Sciatic nerve (tissue), 2 donors: ENCODE results near the gene CADPS2. TPM values are rescaled to one million over a fixed set of nuclear protein-coding genes. Genes with fewer than 3 reads are reported as not detected.
"Not testable (repeated sequence)": the region's sequence is repeated elsewhere in the genome, so short reads cannot be mapped to it uniquely, and the experiment has no call there.

Source experiments
- ATAC-seq: fragments of 200-7000 bp; cut with Tn5 transposase; one replicate; pipeline ENCODE4 v1.9.1; 2020; ENCODE audit warnings: mild to moderate bottlenecking, moderate library complexity
- DNase-seq: peaks from one replicate; pipeline ENCODE4 v3.0.0-alpha.2; 2020; ENCODE audit warnings: low spot score
- intact Hi-C: fragments of 100-400 bp; cut with DNase I; formaldehyde crosslinking; loops from one replicate; pipeline ENCODE4 v1.14.2; 2022
- total RNA-seq: library from RNA; stranded (reverse); fragmentation: NEBNext Ultra II Directional; extraction: Animal tissue kit (Norgen Biotek cat#: 25700); gene quantifications from one replicate; pipeline ENCODE4 v1.2.1, GENCODE V29; 2021
- donor health status: DM: no; HTN: no; CAD: no.
- donor health status: DM: no; HTN: no; CAD: no.

CADPS2 gene
- total RNA-seq, 1 donor from 2014 or later: 11.0 TPM

- ATAC-seq (no peak), DNase-seq (no peak)
- intact Hi-C loops: no loop called here
These were observed 197.8 kb downstream of the CADPS2 start for GRCh38 chr7:122688400-122688998.

DNA sequence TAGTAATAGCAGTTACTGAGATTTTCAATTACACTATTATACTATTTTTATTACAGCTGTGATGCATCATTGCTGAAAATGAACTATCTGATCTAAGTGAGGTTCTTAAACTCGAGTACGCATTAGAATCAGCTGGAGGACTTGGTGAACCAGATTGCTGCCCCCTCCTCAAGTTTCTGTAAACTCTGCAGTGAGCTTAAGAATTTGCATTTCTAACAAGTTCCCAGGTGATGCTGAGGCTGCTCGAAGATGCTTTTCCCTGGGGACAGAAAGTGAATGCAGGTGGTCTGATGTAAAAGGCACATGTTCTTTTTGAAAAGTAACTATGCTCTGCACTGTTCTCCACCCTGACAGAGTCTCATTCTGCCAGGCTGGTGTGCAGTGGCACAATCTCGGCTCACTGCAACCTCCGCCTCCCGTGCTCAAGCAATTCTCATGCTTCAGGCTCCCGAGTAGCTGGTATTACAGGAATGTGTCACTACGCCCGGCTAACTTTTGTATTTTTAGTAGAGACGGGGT lies 199.8 kb downstream of the CADPS2 start:
- ATAC-seq (no peak), DNase-seq (no peak)
- intact Hi-C loops: no loop called here

GRCh38 chr7:122684504-122684903 lies 201.8 kb downstream of the CADPS2 start:
- no peak for DNase-seq

DNA sequence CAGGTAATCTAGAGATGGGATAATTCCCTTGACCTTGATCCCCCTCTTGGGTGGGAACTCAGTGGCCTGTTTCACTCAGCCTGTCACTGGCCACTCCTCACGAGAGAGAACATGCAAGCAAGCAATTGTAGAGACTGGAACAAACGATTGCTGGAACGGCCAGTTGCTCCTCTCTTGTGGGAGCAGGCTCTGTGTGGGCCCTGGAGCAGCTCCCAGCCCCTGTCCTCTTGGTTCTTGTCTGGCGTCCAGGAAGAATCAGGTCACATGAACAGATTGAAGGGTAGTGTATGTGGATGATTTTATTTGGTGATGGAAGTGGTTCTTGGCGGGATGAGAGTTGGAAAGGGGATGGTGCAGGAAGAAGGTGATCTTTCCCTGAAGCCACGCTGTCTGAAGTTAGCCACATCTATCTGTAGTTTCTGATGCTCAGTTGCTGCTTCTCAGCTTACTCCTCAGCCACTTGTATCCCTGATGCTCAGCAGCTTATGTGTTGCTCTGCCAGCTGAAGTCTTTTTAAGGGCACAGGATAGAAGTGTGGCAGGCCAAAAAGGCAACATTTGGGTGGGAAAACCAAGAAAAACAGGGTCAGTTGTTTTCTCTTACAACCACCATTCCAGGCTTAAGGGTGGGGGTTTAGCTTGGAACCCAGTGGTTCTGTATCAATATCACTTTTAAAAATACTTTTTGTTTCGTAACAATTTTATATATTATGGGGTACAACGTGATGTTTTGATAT lies 203.3 kb downstream of the CADPS2 start:
- intact Hi-C loops: no loop called here
- ATAC-seq (peak; percentile 58), DNase-seq (no peak)

More at GRCh38 chr7:122684504-122684903, 201.8 kb downstream of the CADPS2 start:
- no peak for ATAC-seq
- intact Hi-C loops: no loop called here

DNA sequence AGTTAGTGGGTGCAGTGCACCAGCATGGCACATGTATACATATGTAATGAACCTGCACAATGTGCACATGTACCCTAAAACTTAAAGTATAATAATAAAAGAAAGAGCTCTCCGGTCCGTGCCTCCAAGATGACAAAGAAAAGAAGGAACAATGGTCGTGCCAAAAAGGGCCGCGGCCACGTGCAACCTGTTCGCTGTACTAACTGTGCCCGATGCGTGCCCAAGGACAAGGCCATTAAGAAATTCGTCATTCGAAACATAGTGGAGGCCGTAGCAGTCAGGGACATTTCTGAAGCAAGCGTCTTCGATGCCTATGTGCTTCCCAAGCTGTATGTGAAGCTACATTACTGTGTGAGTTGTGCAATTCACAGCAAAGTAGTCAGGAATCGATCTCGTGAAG lies 205.1 kb downstream of the CADPS2 start:
- DNase-seq, ATAC-seq, intact Hi-C loops: not testable (repeated sequence)

DNA sequence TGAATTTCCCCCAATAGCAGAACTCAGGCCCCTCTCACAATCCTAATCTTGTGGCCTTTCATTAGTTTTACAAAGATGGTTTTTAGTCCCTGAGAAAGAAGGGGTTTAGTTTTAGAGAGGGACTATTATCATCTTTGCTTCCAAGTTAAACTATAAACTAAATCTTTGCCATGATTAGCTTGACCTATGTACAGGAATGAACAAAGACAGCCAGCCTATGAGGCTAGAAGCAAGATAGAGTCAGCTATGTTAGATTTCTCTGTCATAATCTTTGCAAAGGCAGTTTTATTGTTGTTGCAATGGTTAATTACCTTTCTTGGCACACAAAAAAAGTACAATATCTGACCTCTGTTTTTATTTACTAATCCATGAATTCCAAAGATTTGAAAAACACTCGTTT lies 206.4 kb downstream of the CADPS2 start:
- intact Hi-C loops: no loop called here
- no peak for DNase-seq
- no peak for ATAC-seq

GRCh38 chr7:122679269-122679709 lies 207.0 kb downstream of the CADPS2 start:
- intact Hi-C loops, ATAC-seq, DNase-seq: not testable (repeated sequence)

- ATAC-seq (no peak), DNase-seq (no peak)
- intact Hi-C loops: no loop called here
These were observed 209.1 kb downstream of the CADPS2 start for GRCh38 chr7:122677149-122677548.

- intact Hi-C loops: no loop called here
- DNase-seq: no peak
- ATAC-seq: no peak
These were observed 209.8 kb downstream of the CADPS2 start for GRCh38 chr7:122676466-122676865.

GRCh38 chr7:122675621-122676020 lies 210.6 kb downstream of the CADPS2 start:
- no peak for DNase-seq
- intact Hi-C loops: loop anchor here (2.0 kb wide), 1 partner anchor 53 kb away; no protein-coding TSS in a partner anchor
- ATAC-seq: no peak

- intact Hi-C loops: loop anchor here (2.0 kb wide), 1 partner anchor 52 kb away; no protein-coding TSS in a partner anchor
- peak; percentile 54 for ATAC-seq
- no peak for DNase-seq
These were observed 211.2 kb downstream of the CADPS2 start for GRCh38 chr7:122675011-122675410.

- intact Hi-C loops: loop anchor here (2.0 kb wide), 1 partner anchor 52 kb away; no protein-coding TSS in a partner anchor
- ATAC-seq (peak; percentile 81), DNase-seq (peak; percentile 71)
These were observed 211.8 kb downstream of the CADPS2 start for GRCh38 chr7:122674502-122674901.

DNA sequence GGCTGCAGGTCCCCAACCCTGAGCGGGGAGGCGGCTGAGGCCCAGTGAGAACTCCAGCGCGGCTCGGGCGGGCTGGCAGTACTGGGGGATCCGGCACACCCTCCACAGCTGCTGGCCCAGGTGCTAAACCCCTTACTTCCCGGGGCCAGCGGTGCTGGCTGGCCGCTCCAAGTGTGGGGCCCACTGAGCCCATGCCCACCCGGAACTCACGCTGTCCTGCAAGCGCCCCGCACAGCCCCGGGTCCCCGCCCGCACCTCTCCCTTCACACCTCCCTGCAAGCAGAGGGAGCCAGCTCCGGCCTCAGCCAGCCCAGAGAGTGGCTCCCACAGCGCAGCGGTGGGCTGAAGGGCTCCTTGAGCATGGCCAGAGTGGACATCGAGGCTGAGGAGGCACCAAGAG lies 212.3 kb downstream of the CADPS2 start:
- intact Hi-C loops: loop anchor here (2.0 kb wide), 1 partner anchor 51 kb away; no protein-coding TSS in a partner anchor
- ATAC-seq (peak; percentile 25), DNase-seq (no peak)

- DNase-seq (no peak), ATAC-seq (no peak)
- intact Hi-C loops: no loop called here
These were observed 213.7 kb downstream of the CADPS2 start for GRCh38 chr7:122672536-122672935.

- DNase-seq (no peak), ATAC-seq (no peak)
- intact Hi-C loops: no loop called here
These were observed 222.5 kb downstream of the CADPS2 start for GRCh38 chr7:122663733-122664132.

GRCh38 chr7:122658856-122659255 lies 227.4 kb downstream of the CADPS2 start:
- intact Hi-C loops: no loop called here
- ATAC-seq: no peak
- DNase-seq: no peak

GRCh38 chr7:122653685-122654084 lies 232.6 kb downstream of the CADPS2 start:
- DNase-seq: no peak
- ATAC-seq: no peak
- intact Hi-C loops: no loop called here

DNA sequence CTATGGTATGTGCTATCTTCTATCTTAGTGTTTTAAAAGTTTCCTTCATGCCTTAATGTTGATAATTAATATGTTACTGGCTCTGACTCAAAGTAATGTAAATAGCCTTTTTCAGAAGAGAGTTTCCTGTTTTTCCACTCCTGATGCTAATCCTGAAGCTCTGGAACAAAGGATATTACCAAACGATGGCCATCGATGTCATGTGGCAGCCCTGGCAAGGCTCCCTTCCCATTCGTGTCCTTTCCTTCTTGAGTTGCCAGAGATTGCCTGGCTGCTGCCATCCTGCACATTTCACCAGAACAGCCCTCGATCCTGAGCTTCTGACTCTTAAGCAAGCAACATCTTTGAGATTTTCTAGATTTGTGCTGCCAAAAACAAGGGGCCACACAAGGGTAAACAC lies 233.4 kb downstream of the CADPS2 start:
- no peak for DNase-seq
- no peak for ATAC-seq
- intact Hi-C loops: no loop called here

DNA sequence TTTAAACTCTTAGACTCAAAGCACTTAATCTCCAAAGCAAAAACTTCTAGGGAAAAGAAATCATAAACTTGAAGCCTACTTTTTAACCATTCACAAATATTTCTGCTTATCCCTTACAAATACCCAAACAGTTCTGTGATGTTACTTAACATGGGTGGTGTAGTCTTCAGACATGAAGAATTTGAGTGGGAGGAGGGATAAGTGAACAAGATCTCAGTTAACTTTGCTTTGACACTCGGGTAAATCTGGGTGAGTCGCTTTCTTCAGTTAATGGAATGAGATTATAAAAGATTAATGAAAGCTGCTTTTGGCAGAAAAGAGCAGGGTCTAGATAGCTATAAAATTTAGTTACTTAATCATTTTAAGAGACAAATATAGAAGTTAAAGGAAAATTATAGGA lies 234.8 kb downstream of the CADPS2 start:
- no peak for ATAC-seq
- intact Hi-C loops: no loop called here
- no peak for DNase-seq

DNA sequence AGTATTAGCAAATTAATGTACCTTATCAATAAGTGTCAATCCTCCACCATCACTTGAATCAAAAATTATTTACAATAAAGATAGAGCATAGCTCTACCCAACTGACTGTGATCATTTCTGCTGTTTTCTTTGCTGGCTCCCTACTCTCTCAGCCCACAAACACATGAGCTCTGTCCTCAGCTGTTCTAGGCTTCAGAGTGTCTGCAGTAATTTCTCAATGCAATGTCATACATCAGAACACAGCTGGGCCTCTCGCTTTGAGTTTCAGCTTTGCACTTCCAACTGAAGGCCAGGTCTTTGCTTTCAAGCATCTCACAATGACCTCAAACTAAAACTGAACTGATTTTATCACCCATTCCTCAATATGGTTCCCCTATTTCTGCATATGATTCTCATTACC lies 243.0 kb downstream of the CADPS2 start:
- no peak for ATAC-seq
- intact Hi-C loops: no loop called here
- DNase-seq: no peak
